ENCODE data around the gene SMIM8.
"Not testable (repeated sequence)": the region's sequence is repeated elsewhere in the genome, so short reads cannot be mapped to it uniquely, and the experiment has no call there.

The SMIM8 gene

DNA sequence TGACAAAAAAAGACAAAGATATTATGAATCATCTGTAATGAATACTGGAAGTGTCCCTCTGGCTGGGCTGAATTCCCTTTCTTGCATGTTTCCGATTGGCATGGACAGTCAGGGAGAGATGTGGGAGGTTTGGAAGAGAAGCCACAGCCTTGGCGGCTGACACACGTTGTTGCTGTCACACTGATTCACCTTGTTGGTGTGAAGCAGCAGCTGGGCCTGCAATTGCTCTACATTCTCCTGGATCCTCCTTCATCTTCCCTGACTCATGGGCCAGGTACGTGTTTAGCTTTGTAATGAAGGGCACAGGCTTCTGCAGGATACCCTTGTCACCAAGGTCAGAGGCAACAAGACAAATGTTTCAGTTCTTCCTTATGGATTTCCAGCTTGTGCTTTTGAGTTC, 13.4 kb upstream of the SMIM8 start:
- no peak for DNase-seq (ENCODE audit: low read depth)
- in situ Hi-C loops (cut with HindIII; ENCODE audit: low sequenced_read_pairs), result no loop called here
- TF ChIP-seq, protein P1, sequence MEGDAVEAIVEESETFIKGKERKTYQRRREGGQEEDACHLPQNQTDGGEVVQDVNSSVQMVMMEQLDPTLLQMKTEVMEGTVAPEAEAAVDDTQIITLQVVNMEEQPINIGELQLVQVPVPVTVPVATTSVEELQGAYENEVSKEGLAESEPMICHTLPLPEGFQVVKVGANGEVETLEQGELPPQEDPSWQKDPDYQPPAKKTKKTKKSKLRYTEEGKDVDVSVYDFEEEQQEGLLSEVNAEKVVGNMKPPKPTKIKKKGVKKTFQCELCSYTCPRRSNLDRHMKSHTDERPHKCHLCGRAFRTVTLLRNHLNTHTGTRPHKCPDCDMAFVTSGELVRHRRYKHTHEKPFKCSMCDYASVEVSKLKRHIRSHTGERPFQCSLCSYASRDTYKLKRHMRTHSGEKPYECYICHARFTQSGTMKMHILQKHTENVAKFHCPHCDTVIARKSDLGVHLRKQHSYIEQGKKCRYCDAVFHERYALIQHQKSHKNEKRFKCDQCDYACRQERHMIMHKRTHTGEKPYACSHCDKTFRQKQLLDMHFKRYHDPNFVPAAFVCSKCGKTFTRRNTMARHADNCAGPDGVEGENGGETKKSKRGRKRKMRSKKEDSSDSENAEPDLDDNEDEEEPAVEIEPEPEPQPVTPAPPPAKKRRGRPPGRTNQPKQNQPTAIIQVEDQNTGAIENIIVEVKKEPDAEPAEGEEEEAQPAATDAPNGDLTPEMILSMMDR (IDR thresholded peaks at IDR 0.05; ENCODE audit: low read depth, low read length, missing control alignments), result no peak
- H3K4me3 ChIP-seq (ENCODE audit: low read depth, low read length), result no peak overlapping the region

DNA sequence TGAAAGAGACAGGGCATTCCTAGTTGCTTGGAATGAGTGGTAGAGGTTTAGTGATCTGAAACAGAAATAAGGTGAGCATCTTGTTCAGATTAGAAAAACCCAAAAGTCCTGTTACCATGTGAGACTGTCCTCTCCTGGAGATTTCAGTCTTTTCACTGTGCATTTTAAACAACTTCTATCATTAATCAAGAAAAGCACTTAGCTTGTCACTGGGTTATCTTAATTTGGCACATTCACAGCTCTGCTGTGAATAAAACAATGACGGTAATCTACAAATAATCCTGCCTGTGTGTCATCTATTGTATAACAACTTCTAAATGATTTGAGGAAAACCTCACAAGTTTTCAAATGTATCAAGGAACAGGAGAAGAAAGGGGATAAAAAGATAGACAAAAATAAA, 9.5 kb upstream of the SMIM8 start:
- no peak for DNase-seq (ENCODE audit: low read depth)
- TF ChIP-seq, protein P1 (IDR thresholded peaks at IDR 0.05; ENCODE audit: low read depth, low read length, missing control alignments), result no peak
- in situ Hi-C loops (cut with HindIII; ENCODE audit: low sequenced_read_pairs), result no loop called here

DNA sequence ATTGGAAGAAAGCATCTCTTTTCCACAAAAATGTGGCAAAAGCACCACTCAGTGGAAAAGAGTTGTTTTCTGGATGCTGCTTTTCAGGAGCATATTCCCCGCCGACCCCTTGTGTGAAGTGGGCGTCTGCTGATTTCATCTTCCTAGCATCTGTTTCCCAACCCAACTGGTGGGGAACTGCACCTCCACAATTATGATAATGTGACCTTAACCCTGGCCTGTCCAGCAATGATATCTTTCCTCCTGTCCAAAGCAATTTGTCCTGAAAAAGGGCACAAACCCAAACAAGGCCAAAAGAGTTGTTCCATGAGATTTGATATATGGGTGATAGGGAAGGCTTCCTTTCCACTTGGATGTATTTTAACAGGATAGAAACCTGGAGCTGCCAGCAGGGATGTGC, 7.3 kb upstream of the SMIM8 start:
- DNase-seq (ENCODE audit: low read depth), result no peak
- H3K4me3 ChIP-seq (ENCODE audit: low read depth, low read length), result no peak overlapping the region
- in situ Hi-C loops (cut with HindIII; ENCODE audit: low sequenced_read_pairs), result no loop called here
- TF ChIP-seq, protein P1 (IDR thresholded peaks at IDR 0.05; ENCODE audit: low read depth, low read length, missing control alignments), result no peak

More for the DNA sequence above, 9.5 kb upstream of the SMIM8 start:
- H3K4me3 ChIP-seq (ENCODE audit: low read depth, low read length), result no peak overlapping the region

DNA sequence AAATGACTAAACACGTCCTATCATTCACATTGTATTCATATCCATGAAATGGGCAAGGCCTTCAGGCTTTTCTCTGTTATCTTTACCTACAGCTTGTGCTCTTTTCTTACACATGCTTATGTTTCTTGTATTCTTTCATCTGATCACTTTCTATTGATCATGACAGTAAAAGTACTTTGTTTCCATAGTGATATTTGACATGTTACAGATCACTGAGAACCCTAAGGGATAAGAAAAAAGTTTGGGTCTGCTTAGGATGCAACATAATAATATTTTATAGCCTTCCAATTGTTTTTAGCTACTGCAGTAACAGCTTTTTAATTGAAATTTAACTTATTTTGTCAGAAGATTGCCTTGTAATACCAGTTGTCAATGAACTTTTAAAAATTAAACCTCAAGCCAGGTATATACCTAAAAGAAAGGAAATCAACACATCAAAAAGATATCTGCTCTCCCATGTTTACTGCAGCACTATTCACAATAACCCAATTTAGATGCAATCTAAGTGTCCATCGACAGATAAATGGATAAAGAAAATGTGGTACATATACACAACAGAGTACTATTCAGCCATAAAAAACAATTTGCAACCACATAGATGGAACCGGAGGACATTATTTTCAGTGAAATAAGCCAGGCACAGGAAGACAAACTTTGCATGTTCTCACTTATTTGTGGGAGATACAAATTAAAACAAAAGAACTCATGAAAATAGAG, 3.0 kb upstream of the SMIM8 start:
- in situ Hi-C loops (cut with HindIII; ENCODE audit: low sequenced_read_pairs), result no loop called here
- no peak for DNase-seq (ENCODE audit: low read depth)
- TF ChIP-seq, protein P1 (IDR thresholded peaks at IDR 0.05; ENCODE audit: low read depth, low read length, missing control alignments), result no peak
- H3K4me3 ChIP-seq (ENCODE audit: low read depth, low read length), result no peak overlapping the region

DNA sequence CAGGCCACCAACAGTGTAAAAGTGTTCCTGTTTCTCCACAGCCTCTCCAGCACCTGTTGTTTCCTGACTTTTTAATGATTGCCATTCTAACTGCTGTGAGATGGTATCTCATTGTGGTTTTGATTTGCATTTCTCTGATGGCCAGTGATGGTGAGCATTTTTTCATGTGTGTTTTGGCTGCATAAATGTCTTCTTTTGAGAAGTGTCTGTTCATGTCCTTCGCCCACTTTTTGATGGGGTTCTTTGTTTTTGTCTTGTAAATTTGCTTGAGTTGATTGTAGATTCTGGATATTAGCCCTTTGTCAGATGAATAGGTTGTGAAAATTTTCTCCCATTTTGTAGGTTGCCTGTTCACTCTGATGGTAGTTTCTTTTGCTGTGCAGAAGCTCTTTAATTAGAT, 1.5 kb downstream of the SMIM8 start:
- H3K4me3 ChIP-seq (ENCODE audit: low read depth, low read length); DNase-seq (ENCODE audit: low read depth); in situ Hi-C loops (cut with HindIII; ENCODE audit: low sequenced_read_pairs): not testable (repeated sequence)

DNA sequence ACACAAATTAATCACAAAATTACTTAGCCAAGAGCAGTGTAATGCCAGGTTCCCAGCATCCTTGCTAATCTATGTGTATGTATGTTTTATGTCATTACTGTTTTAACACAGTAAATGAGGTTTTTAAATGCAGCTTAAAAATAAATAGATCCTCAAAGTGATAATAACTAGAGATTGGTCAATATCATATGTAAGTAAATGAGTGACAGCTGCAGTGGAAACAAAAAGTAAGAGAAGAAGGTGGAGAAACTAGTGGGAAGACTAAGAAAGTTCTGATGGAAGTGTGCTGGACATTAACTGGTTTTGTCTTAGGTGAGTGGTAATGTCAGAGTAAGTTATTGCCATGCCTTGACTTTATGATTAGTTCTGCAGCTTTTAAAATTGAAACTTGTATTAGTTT, 8.6 kb downstream of the SMIM8 start:
- in situ Hi-C loops (cut with HindIII; ENCODE audit: low sequenced_read_pairs), result no loop called here

DNA sequence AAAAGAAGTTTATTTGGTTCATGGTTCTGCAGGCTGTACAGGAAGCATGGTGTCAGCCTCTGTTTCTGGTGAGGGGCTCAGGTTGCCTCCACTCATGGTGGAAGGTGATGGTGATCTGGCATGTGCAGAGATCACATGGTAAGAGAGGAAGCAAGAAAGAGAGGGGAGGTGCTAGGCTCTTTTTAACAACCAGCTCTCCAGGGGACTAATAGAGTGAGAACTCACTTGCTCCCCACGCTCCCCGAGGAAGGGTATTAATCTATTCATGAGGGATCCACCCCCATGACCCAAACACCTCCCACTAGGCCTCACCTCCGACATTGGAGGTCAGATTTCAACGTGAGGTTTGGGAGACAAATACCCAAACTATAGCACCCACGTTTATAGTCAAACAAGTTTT, 10.6 kb downstream of the SMIM8 start:
- in situ Hi-C loops (cut with HindIII; ENCODE audit: low sequenced_read_pairs), result no loop called here
- TF ChIP-seq, protein P1 (IDR thresholded peaks at IDR 0.05; ENCODE audit: low read depth, low read length, missing control alignments), result no peak
- no peak overlapping the region for H3K4me3 ChIP-seq (ENCODE audit: low read depth, low read length)
- no peak for DNase-seq (ENCODE audit: low read depth)

More for the DNA sequence above, 8.6 kb downstream of the SMIM8 start:
- TF ChIP-seq, protein P1 (IDR thresholded peaks at IDR 0.05; ENCODE audit: low read depth, low read length, missing control alignments), result no peak
- DNase-seq (ENCODE audit: low read depth), result no peak
- no peak overlapping the region for H3K4me3 ChIP-seq (ENCODE audit: low read depth, low read length)
